Esophagus muscularis mucosa (tissue), 3 donors: ENCODE data around the gene TMEM222.

Experiments
- POLR2A ChIP-seq: fragments of 450-650 bp; IDR thresholded peaks from one replicate; pipeline ENCODE4 v1.6.1; 2017; ENCODE audit warnings: antibody characterized with exemption, moderate library complexity, mild to moderate bottlenecking, low read depth
- TF ChIP-seq, protein P1 (sequence below), 3 experiments: fragments of 200-600 bp in 2 of 3; fragments of 450-650 bp in 1 of 3; sonication (generic) in 2 of 3; IDR thresholded peaks; one replicate each; pipeline ENCODE4 v1.5.1; 2017 to 2019; ENCODE audit warnings: antibody characterized with exemption in 3 of 3, mild to moderate bottlenecking in 2 of 3, moderate library complexity in 1 of 3

DNA sequence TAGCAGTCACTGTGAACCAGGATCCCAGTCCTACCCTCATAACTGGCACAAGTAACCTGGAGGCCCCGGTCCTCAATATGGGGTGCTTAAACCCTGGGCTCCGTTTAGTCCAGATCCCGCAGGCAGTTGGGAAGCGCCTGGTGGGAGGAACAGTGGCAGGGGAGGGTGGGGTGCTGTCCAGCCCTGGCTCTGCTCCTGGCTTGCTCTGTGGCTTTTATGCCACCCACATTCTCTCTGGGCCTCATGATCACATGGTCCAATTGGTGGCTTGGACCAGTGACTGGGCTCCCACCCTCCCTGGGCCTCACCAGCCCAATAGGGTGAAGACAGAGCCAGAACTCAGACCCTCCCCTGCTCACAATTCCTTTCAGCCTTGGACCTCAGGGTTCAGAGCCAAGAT lies 58.3 kb downstream of the TMEM222 start:
- TF ChIP-seq POLR2A, result no peak
- TF ChIP-seq, protein P1, sequence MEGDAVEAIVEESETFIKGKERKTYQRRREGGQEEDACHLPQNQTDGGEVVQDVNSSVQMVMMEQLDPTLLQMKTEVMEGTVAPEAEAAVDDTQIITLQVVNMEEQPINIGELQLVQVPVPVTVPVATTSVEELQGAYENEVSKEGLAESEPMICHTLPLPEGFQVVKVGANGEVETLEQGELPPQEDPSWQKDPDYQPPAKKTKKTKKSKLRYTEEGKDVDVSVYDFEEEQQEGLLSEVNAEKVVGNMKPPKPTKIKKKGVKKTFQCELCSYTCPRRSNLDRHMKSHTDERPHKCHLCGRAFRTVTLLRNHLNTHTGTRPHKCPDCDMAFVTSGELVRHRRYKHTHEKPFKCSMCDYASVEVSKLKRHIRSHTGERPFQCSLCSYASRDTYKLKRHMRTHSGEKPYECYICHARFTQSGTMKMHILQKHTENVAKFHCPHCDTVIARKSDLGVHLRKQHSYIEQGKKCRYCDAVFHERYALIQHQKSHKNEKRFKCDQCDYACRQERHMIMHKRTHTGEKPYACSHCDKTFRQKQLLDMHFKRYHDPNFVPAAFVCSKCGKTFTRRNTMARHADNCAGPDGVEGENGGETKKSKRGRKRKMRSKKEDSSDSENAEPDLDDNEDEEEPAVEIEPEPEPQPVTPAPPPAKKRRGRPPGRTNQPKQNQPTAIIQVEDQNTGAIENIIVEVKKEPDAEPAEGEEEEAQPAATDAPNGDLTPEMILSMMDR (IDR thresholded peaks at IDR 0.05), result no peak
